Measurements from ENCODE around the gene ZNF554. TPM values are rescaled to one million over a fixed set of nuclear protein-coding genes. Genes with fewer than 3 reads are reported as not detected.

ZNF554 gene
- total RNA-seq, 4 donors from 2014 or later: 2.4 to 7.0 (median 3.0) TPM

DNA sequence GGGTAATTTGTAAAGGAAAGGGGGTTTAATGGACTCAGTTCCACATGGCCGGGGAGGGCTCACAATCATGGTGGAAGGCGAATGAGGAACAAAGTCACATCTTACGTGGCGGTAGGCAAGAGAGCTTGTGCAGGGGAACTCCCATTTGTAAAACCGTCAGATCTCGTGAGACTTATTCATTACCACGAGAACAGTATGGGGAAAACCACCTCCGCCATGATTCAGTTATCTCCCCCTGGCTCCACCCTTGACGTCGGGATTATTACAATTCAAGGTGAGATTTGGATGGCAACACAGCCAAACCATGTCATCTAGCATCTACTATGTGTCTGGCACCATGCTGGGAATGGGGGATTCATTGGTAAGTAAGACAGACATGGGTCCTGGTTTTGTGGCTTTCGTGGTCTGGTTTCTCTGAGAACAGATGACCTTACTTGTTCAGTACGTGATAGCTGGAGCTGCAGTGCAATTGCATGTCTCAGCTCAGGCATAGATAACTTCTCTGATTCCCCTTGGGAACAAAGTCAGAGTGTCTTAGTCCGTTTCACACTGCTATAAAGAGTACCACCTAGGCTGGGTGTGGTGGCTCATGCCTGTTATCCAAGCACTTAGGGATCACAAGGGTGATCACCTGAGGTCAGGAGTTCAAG is 8.3 kb downstream of the ZNF554 start:
- TF ChIP-seq, protein P1, sequence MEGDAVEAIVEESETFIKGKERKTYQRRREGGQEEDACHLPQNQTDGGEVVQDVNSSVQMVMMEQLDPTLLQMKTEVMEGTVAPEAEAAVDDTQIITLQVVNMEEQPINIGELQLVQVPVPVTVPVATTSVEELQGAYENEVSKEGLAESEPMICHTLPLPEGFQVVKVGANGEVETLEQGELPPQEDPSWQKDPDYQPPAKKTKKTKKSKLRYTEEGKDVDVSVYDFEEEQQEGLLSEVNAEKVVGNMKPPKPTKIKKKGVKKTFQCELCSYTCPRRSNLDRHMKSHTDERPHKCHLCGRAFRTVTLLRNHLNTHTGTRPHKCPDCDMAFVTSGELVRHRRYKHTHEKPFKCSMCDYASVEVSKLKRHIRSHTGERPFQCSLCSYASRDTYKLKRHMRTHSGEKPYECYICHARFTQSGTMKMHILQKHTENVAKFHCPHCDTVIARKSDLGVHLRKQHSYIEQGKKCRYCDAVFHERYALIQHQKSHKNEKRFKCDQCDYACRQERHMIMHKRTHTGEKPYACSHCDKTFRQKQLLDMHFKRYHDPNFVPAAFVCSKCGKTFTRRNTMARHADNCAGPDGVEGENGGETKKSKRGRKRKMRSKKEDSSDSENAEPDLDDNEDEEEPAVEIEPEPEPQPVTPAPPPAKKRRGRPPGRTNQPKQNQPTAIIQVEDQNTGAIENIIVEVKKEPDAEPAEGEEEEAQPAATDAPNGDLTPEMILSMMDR (IDR thresholded peaks at IDR 0.05; ENCODE audit: low read depth): no peak

DNA sequence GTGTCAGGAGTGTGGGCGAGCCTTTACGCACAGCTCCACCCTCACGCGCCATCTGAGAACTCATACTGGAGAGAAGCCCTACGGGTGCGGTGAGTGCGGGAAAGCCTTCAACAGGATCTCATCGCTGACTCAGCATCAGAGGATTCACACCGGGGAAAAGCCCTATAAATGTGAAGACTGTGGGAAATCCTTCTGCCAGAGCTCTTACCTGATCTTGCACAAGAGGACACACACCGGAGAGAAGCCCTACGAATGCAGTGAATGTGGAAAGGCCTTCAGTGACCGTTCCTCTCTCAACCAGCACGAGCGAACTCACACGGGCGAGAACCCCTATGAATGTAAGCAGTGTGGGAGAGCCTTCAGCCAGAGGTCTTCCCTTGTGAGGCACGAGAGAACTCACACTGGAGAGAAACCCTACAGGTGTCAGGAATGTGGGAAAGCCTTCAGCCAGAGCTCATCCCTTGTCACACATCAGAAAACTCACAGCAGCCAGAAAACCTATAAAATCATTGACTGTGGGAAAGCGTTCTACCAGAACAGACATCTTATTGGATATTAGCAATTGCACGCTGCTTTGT is 14.7 kb downstream of the ZNF554 start:
- TF ChIP-seq, protein P1 (IDR thresholded peaks at IDR 0.05; ENCODE audit: low read depth): no peak

DNA sequence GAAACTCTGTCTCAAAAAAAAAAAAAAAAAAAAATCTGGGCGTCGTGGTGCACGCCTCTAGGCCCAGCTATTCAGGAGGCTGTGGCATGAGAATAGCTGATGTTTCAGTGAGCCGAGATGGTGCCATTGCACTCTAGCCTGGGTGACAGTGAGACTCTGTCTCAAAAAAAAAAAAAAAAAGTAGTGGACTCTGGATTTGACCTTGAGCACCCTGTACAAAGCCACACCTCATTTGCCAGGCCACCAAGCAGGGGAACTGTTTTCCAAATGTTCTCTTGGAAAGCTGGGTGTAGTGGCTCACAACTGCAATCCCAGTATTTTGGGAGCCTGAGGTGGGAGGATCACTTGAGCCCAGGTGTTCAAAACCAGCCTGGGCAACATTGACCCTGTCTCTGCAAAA is 17.8 kb downstream of the ZNF554 start:
- TF ChIP-seq, protein P1 (IDR thresholded peaks at IDR 0.05; ENCODE audit: low read depth): no peak

DNA sequence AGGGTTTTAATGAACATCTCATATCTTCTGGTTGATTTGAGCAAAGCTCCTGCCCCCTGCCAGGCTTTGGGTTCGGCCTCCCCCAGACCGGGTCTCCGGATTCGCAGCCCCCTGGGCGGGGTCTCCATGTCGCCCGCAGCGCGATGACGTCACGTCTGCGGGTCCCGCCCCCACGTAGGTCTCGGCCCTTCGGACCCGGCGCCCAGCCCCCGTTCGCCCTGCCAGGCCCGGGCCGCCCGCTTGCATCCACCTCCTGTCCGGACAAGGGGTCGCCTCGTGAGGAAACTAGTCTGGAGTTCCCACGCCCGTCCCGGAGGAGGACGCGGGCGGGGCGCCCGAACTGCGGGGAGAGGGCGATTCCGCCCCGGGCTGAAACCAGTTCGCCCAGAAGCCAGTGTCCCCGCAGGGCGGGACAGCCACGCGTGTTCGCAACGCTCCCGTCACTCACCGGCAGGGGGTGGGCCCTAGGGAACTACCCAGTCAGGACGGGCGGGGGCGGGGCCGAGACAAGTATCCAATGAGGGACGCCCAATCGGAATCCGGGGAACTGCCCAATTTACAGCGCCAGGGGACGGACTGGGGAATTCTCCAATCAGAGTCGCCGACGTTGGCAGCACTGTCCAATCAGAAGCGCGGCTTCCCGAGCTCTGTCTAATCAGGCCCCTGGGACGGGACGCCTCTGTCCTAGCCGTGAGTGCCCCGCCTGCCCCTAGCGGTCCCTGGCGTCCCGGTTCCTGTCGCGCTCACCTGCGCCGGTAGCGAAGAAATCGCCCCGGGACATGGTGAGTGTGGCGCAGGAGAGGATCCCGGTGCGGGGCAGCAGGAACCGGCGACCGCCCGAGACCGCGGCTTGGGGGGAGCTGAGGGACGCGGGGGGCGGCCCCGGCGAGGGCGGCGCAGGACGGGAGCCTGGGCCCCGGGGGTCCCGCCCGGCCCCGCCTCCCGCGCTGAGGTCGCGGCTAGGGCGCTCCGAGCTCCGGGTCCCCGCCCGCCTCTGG is 21.4 kb downstream of the ZNF554 start, which contains the start of gene ZNF555:
Gene ZNF555 (plus strand): TSS at position 682 of the 998 bp plus-strand sequence. CDS start 98 bp downstream, at position 780.
- TF ChIP-seq, protein P1 (IDR thresholded peaks at IDR 0.05; ENCODE audit: low read depth): no peak

DNA sequence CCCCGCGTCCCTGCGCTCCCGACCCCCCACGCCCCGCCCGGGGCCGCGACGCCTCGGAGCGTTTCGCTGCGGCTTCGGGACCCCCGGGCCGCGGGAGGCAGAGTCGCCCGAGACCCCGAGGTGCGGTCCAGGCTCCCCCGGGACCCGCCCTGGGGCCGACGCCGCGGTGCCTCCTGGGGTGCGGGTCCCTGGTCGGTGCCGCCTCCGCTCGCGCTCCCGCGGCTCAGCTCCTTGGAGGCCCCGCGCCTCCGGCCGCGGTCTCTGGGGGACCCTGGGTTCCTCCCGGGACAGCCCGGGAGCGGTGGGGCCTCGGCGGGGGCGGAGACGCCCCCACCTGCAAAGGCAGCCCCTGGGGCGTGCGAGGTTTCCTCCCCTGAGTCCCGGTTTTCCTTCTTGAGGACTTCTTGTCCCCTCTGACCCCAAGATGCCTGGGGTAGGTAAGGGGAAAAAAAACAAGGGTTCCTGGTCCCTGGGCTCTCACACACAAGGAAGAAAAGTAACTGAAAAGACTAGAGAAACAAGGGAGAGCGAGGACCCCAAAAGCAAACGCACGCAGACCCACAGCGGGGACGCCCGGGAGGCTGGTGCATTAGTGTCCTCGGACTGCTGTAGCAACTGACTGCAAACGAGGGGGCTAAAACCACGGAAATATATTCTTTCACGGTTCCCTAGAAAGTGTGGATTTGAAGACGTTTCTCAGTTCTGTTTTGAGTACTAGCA is 22.3 kb downstream of the ZNF554 start:
- TF ChIP-seq, protein P1 (IDR thresholded peaks at IDR 0.05; ENCODE audit: low read depth): no peak

DNA sequence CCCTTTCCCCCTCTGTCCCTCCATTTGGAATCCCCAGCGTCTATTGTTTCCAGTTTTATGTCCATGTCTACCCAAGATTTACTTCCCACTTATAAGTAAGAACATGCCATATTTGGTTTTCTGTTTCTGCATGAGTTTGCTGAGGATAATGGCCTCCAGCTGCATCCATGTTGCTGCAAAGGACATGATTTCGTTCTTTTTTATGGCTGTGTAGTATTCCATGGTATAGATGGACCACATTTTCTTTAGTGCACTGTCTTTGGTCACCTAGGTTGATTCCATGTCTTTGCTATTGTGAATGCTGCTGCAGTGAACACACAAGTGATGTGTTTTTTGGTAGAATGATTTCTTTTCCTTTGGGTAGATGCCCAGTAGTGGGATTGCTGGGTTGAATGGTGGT is 25.4 kb downstream of the ZNF554 start:
- TF ChIP-seq, protein P1 (IDR thresholded peaks at IDR 0.05; ENCODE audit: low read depth): no peak

All from subcutaneous adipose tissue (tissue), 4 donors.